T47D (cell line): ENCODE results near the gene KLHL29.
A peak's percentile ranks its signal among the peaks of the same experiment; 100 is the strongest.

Experiments used
- DNase-seq, 2 experiments: peaks; one replicate each; pipeline versions ENCODE4 v3.0.0 to v3.0.0-alpha.2; 2011 to 2012; ENCODE audit warnings: low read depth in 1 of 2, low spot score in 1 of 2
- JUND ChIP-seq: IDR thresholded peaks from 2 replicates; pipeline ENCODE4 v1.6.1; 2012; ENCODE audit warnings: low read depth
- in situ Hi-C: cut with HindIII; loops from 2 replicates; pipeline ENCODE4 v1.10.0; 2016; ENCODE audit warnings: low sequenced_read_pairs, low pct_unique_long_range_greater_than_20kb

Gene KLHL29

GRCh38 chr2:23556929-23557328, 171.9 kb downstream of the KLHL29 start:
- TF ChIP-seq JUND: no peak
- in situ Hi-C loops: no loop called here
- DNase-seq: no peak

DNA sequence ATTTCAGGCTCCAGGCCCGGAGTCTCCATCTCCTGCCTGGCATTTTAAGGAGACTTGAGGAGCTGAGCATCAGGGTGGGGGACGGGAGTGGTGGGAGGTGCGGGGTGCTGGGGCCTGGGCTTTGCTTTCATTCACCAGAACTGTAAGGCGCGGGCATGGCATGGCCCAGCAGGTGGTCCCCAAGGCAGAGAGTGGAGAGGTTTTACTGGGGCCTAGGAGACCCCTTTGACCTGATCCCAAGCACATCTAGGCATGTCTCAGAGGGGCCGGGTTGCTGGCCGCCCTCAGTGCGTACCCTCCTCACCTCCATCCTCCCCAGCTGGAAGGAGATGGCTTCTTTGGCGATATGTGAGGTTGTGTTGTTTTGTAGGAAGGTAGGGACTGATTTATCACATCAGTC, 172.5 kb downstream of the KLHL29 start:
- in situ Hi-C loops: no loop called here
- DNase-seq: no peak
- TF ChIP-seq JUND: no peak

DNA sequence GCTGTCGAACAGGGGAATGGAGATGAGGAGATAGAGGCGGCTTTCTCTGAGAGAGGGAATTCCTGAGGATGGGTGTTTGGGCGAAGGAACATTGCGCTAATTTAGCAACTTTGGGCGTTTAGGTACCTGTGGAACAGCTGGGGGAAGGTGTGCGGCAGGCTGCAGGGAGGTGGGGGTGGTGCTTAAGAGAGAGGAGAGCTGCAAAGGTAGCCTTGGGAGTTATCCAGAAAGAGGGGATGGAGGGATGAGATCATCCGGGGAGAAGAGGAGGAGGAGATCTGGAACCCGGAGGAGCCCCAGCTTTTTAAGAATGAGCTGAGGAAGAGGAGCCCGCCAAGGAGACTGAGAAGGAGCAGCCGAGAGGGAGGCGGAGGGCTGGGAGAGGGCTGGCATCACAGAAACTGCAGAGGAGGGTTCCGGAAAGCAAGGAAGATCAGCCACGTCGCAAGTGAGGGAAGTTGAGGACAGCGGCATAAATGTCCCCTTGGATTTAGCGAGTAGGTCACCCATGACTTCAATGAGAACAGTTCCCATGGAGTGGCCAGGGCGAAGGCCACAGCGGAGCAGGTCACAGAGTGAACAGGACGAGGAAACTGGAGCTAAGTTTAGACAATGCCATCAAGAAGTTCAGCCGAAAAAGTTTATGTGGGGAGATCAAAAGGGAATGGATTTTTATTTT, 174.7 kb downstream of the KLHL29 start:
- no peak for DNase-seq
- in situ Hi-C loops: no loop called here
- TF ChIP-seq JUND: no peak

DNA sequence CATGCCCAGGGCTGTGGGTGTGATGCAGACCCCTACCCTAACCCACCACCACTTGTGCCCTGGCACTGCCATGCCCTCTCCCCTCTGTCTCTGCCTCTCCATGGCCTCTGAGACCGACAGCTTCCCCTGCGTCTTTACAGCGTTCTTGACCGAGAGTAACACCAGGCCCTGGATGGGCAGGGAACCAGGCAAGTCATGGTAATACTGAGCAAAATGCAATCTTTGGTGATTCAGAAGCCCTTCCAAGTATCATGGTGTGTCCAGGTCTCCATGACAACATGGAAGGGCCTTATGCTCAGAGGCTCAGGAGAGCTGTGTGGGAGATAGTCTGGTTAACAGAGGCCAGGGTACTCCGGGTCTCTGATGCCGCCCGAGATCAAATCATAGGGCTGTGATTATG, 176.1 kb downstream of the KLHL29 start:
- TF ChIP-seq JUND: no peak

GRCh38 chr2:23561544-23561943, 176.6 kb downstream of the KLHL29 start:
- no peak for DNase-seq
- TF ChIP-seq JUND: no peak
- in situ Hi-C loops: no loop called here

More for the DNA sequence above, 176.1 kb downstream of the KLHL29 start:
- in situ Hi-C loops: no loop called here
- DNase-seq: no peak

DNA sequence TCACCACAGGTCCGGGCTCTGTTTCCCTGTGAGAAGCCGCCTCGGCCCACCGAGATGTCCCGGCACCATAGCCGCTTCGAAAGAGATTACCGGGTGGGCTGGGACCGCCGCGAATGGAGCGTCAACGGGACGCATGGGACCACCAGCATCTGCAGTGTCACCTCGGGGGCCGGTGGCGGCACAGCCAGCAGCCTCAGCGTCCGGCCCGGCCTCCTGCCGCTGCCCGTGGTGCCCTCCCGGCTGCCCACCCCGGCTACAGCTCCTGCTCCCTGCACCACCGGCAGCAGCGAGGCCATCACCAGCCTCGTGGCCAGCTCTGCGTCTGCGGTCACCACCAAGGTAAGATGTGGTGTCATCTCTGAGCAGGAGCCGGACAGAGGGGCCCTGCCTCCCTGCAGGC, 177.2 kb downstream of the KLHL29 start:
- no peak for DNase-seq
- in situ Hi-C loops: no loop called here
- no peak for TF ChIP-seq JUND

DNA sequence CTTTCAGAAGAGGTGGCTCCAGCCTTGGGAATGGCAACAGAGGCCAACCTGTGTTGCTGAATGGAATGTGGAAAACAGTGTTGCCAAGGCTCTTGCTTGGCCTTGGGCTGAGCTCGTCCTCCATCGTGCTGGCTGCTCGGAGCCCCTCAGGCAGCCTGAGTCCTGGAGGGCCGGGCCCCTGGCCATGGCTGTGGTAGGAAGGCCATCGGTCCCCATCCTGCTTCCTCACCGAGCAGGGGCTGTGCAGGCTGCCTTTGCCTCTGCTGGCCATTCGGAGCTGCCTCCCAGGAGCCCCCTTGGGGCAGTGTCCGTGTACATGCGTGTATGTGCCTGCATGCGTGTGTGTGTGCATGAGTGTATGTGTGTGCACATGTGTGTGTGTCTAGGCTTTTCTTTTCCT, 178.2 kb downstream of the KLHL29 start:
- DNase-seq: no peak
- TF ChIP-seq JUND: no peak
- in situ Hi-C loops: no loop called here

DNA sequence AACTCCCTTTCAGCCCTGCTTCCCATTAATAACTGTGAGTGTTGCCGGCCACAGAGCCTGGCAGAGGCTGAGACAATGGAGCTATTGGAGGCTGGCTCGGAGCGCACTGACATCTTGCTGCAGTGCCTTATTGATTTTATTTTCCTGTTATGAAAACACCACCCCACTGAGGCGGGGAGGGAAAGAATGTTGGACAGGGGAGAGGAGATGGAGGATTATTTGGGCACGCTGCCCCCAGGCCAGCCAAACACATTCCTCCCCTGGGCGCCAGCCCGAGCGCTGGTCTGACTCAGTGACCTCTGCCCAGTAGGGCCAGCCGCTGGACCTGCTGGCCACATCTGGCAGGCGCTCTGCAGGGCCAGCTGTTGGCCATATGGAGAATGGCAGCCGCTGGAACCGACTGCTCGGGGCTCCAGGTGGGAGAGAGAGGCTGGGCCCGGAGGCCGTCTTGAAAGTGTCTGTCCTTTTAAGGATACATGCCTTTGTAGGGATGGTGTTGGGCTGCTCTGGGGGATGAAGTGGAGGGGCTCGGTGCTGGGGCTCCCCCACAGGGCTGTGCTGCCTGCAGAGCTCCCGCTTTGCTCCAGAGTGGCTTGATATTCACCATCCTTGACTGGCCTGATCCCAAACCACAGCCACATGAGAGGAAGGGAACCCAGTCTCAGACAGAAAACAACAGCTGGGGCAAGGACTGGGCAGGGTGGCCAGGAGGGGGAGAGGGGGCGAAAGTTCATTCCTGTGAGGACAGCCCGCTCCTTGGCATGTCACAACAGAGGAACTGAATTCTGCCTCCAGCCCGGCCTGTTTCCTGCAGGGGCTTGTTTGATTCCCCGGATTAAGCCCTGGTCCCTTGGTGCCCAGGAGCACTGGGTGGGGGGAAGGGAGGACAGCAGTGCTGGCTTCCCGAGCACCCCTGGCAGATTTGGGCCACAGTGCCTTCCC, 179.0 kb downstream of the KLHL29 start:
- peak in 1 of 2 experiments; percentile 46 for DNase-seq
- TF ChIP-seq JUND: no peak
- in situ Hi-C loops: no loop called here

DNA sequence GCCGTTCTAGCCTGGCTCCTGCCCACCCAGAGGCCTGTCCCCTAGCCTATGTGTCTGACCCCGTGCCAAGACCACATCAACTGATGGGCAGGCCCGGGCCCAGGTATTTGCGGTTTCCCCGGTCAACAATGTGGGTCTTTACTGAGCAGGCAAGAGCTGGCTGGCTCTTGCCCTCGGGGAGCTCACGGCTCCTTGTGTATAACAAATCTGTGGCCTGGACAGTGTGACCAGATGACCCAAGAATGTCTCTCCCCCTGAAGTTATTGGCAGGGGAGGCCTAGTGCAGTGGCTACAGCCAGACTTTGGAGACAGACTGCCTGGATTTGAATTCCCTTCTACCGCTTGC, 179.6 kb downstream of the KLHL29 start:
- no peak for TF ChIP-seq JUND
- in situ Hi-C loops: no loop called here
- peak in 1 of 2 experiments; percentile 70 for DNase-seq

DNA sequence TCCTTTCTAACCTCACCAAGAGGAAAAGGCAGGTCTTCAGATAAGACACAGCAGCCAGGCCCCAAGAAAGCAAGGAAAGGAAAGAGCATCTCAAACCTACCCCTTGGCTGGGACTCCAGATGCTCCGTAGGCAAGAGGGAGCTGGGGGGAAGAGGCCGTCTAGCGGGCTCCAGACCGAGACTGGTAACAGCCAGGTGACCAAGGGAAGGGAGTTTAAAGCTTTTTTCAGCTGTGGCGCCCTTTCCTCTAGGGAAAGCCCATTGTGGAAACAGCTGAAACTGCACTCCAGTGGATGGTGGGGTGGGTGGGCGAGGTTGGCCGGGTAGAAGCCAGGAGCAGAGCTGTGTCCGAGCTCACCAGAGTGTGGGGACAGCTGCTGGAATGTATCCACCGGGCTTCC, 180.4 kb downstream of the KLHL29 start:
- in situ Hi-C loops: no loop called here
- no peak for DNase-seq
- no peak for TF ChIP-seq JUND

- no peak for DNase-seq
- in situ Hi-C loops: no loop called here
- TF ChIP-seq JUND: no peak
Measured at GRCh38 chr2:23565814-23566213, 180.8 kb downstream of the KLHL29 start.

- no peak for DNase-seq
- TF ChIP-seq JUND: no peak
- in situ Hi-C loops: no loop called here
Measured at GRCh38 chr2:23566241-23567142, 181.5 kb downstream of the KLHL29 start.
